GM21576 (cell line): ENCODE measurements around the gene B3GALT6.

Source experiments
- ATAC-seq: cut with Tn5 transposase; IDR thresholded peaks from one replicate; pipeline ENCODE4 v1.9.1; 2021; ENCODE audit warnings: mild to moderate bottlenecking, moderate library complexity; ENCODE audit not compliant: unreplicated experiment

The B3GALT6 gene

GRCh38 chr1:1215881-1216605 lies 16.0 kb upstream of the B3GALT6 start:
- no peak for ATAC-seq

GRCh38 chr1:1216770-1217620 lies 15.0 kb upstream of the B3GALT6 start:
- ATAC-seq, result no peak

GRCh38 chr1:1217621-1218523 lies 14.2 kb upstream of the B3GALT6 start:
- ATAC-seq, result no peak

GRCh38 chr1:1218524-1219200 lies 13.4 kb upstream of the B3GALT6 start:
- no peak for ATAC-seq

GRCh38 chr1:1219341-1219740 lies 12.7 kb upstream of the B3GALT6 start:
- ATAC-seq, result no peak

- no peak for ATAC-seq
Measured at GRCh38 chr1:1220197-1220596, 11.8 kb upstream of the B3GALT6 start.

GRCh38 chr1:1221887-1222574 lies 10.0 kb upstream of the B3GALT6 start:
- ATAC-seq, result no peak

GRCh38 chr1:1222575-1223225 lies 9.3 kb upstream of the B3GALT6 start:
- no peak for ATAC-seq

GRCh38 chr1:1223321-1223720 lies 8.7 kb upstream of the B3GALT6 start:
- no peak for ATAC-seq

GRCh38 chr1:1223891-1224290 lies 8.1 kb upstream of the B3GALT6 start:
- ATAC-seq, result no peak

- ATAC-seq, result no peak
Measured at GRCh38 chr1:1225238-1225845, 6.7 kb upstream of the B3GALT6 start.

- ATAC-seq, result no peak
Measured at GRCh38 chr1:1225913-1226312, 6.1 kb upstream of the B3GALT6 start.

- no peak for ATAC-seq
Measured at GRCh38 chr1:1226566-1227362, 5.3 kb upstream of the B3GALT6 start.

- no peak for ATAC-seq
Measured at GRCh38 chr1:1227386-1227785, 4.7 kb upstream of the B3GALT6 start.

- no peak for ATAC-seq
Measured at GRCh38 chr1:1228187-1228586, 3.9 kb upstream of the B3GALT6 start.

GRCh38 chr1:1228596-1229321 lies 3.3 kb upstream of the B3GALT6 start:
- no peak for ATAC-seq

GRCh38 chr1:1229770-1230169 lies 2.3 kb upstream of the B3GALT6 start:
- ATAC-seq, result no peak
